Hematopoietic multipotent progenitor cell treated with erythropoietin and hydrocortisone succinate and interleukin-3 and kit ligand, for 6 days (in vitro differentiated cells): ENCODE measurements around the gene MCF2L2.
A peak's percentile ranks its signal among the peaks of the same experiment; 100 is the strongest.
"Not testable (repeated sequence)": the region's sequence is repeated elsewhere in the genome, so short reads cannot be mapped to it uniquely, and the experiment has no call there.

Experiments used
- DNase-seq: peaks from one replicate; pipeline ENCODE4 v3.0.0-alpha.2; 2015

MCF2L2 gene

DNA sequence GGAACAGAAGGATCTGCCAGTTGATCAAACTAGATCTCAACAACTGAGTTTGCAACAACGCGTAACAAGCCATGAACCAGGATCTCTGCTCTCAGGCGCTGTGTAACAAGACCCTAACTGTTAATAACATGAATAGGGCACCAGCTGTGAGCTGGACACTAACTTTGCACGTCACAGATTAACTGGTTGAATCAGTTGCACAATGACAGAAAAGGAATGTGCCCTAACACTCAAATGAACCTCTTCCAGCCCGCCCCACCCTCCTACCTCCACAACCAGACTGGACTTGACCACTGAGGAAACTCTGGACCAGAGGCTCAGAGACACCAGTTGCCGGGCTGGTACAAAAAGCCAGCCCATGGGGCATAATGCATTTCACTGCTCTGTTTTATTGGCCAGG lies 34.3 kb downstream of the MCF2L2 start:
- no peak for DNase-seq

DNA sequence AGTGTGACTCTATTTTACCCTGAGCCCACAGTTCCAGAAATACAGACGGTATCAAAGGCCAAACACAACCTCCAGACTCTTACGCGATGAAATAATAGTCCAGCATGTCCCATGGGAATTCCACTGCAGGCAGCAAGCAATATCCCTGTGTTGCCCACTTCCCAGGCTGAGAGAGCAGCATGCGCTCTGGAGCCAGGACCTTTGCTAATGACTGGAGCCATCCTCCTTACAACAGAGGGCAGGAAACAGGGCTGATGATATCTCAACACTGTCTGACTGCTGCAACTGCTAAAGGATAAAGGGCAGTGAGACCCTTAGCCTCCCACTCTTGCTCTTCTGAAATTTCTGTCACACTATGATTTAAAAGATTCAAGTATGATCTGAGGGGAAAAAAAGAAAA lies 34.8 kb downstream of the MCF2L2 start:
- DNase-seq: no peak

DNA sequence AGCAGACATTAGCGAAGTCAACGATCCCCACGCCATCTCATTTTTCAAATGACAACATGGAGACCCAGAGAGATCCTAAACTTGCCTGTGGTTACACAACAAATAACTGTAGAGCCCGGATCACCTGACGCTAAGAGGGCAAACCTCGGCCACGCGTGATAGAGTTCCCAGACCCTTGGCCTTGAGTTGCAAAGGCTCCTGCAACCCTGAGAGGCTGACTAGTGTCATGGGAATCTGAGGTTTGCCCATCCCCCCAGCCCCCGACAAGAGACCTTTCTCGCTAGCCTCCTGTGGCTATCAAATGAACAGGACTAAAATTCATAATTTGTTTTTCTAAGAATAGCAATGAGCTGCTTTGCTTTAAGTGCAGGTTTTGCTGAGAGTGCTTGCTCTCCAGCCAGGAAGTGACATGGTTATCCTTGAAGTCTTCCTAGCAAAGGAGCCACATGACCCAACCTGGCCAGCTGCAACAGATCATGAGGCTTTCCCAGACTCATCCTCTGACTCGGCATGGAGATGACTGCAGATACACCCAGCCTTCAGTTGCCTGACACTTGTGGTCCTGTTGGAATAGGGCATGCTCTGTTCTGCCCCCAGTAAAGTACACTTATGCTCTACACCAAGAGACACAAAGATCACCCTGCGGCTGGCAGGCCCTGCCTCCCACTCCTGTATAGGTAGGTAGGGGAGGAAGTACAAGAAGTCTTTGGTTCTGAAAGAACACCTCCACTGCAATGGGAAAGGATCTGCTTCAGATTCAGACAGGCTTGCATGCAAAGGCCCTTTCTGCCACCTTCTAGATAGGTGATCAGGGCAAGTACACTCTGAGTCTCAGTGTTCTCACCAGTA lies 36.0 kb downstream of the MCF2L2 start:
- DNase-seq: no peak

DNA sequence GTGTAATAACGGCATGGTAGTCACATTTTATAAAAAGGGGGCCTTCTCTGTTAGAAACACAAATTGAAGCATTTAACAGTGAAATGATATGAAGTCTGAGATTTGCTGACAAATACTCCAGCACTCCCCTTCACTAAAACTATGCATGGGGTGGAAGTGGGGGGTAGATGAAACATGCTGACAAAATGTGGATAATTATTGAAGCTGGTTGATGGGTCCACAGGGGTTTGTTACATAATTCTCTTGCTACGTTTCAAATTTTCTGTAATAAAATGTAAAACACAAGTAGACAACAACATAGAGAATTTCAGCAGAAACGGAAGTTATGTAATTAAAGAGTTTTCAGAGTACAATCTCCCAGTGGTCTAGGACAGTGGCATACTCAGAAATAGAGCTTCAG lies 37.0 kb downstream of the MCF2L2 start:
- no peak for DNase-seq

DNA sequence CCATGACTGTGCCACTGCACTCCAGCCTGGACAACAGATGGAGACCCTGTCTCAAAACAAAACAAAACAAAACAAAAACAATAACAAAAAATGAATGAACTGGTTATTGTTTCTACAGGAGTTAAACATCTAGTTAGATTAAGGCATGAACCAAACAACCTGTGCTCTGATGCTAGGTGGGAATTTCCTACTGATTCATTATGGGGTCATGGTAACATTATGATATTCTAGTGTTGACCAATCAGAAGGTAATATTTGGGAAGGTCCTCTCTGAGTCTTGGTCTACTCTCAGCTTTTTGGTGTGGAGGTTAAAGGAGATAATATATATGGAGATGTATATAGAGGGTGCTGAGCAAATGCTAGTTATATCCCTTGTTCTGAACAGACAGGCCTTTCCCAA lies 37.6 kb downstream of the MCF2L2 start:
- DNase-seq: no peak

DNA sequence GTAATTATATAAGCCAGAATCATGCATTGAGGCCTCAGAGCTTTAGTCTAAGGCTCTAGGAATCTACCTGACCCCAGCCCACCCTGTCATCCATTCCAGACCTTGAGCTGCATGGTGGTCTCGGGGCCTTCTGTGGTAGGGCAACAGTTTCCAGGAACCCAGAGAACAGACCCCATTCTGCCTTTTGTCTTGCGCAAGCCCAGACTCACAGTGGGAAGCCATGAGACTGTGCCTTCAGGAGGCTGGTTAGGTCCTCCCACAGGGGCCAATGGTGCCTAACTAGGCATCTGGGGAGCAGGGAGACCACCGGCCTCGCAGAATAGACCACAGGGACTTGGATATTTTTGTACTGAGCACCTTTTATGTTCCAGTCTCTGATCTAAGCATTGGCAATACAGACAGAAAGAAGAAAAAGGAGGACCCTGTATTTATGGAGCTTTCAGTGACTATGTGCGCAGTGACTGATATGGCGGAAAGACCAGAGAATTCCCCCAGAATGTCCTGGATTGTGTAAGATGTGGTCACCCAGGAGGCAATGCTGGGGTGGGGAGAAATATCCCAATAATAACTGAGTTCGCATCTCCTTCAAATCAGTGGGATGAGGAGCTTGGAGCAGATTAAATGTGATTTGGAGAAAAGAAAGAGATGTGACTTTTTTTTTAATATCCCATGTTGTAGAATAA lies 40.1 kb downstream of the MCF2L2 start:
- no peak for DNase-seq

DNA sequence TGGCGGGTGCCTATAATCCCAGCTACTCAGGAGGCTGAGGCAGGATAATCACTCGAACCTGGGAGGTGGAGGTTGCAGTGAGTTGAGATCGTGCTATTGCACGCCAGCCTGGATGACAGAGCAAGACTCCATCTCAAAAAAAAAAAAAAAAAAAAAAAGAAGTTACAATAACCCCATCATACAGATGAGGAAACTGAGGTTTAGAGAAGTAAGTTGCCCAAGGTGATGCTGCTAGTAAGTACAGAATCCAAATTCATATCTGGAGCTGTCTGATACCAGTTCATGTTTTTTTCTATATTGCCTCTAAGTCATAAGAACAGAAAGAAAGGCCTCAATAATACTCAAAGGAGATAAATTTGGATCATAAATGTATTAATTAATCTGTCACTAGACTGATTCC lies 40.6 kb downstream of the MCF2L2 start:
- DNase-seq: no peak

DNA sequence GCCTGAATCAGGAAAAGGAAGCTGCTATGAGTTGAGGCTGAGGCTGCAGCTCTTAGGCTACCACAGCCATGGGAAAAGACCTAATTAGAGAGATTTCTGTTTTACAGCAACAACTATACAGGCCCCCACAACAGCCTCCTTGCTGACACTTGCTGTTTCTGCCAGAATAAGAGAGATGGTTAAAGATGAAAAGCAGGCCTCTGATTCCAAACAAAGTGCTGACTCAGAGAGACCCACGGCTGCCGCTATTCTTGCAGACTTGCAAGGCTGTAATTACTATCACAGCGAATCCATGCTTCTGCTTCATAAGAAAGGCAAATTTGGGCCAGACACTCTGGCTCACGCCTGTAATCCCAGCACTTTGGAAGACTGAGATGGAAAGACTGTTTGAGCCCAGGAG lies 41.8 kb downstream of the MCF2L2 start:
- DNase-seq: no peak

DNA sequence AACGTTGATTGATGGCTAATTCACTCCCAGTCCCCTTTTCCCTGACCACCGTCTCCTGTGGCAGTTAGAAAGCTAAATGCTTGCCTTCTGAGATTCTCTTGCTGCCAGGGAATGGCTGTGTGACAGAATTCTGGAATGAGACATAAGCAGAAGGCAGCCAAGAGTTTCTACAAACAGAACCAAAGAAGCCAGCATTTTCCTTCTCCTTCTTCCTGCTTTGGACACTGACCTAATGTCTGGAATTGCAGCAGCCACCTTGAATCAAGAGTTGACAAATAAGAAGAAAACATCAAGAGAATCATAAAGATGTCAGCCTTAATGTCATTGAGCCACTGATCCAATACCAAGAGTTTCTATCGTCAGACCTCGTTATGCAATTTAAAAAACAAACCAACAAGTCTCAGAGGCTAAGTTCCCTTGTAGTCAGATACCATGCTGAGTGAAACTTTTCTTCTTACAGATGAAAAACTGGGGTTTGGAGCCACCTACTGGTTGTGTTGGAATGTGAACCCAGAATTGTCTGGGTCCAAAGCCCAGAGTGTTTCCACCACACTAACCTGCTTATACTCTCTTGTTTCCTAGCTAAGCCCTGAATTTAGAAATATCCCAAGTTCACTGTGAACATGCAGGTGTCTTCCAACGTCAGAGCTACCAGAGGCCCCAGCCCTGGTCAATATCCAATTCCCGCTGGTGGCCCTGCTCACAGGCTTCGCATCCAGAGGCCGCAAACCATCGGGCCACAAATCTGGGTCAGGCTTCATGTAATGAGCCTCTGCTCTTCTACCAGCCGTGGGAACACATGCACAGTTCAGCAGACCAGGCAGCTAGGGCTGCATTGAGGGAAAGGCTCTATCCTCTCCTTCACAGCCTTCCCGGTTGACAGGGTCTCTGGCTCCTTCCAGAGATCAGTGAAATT lies 42.5 kb downstream of the MCF2L2 start:
- peak; percentile 93 for DNase-seq

DNA sequence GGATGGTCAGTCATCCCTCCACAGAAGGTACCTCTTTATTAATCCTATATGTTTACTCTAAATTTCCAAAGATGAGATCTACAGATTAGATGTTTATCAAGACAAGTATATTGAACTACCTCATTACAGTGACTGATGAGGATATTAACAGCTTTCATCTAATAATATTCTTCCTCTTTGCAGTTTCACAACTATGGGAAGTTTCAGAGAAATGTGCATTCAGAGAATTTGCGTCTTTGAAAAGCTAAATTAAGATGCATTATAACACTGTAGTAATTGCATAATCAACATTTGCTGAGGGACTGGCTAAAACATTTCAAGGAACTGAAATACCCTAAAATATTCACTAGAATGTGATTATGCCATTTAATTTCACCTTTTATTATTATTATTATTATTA lies 46.7 kb downstream of the MCF2L2 start:
- peak; percentile 52 for DNase-seq

DNA sequence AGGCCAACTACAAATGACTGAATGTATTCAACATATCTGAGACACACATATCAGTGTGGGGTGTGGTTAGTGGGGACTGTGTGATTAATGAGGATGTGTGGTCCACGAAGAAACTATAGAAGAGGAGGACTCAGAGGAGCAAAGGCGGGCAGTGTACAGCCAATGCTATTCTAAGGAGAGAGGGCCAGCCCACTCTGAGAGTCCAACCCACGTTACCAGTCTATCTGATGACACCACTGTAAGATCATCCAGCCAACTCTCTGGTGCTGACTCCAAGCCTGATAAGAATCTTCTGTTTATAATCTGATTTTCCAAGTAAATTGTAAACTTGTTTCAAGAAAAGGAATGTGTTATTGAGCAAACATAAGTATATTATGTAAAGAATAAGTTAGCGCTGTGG lies 47.2 kb downstream of the MCF2L2 start:
- peak; percentile 76 for DNase-seq

DNA sequence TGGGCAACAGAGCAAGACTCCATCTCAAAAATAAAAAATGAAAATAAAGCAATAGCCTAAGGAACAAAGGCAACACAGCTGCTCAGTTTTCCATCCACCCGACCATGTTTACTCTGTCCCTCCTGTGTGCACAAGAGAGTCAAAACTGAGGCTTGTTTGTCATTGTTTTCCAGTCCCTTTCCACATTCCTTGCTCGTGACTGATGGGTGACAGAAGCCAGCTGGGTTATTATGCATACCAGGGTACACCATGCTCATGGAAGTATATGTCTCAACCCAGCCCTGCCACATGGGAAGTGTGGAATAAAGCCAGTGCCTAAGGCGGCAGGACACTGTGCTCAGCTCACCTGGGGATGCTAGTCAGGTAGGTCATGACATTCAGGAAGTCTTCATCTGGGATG lies 49.5 kb downstream of the MCF2L2 start:
- DNase-seq: no peak

DNA sequence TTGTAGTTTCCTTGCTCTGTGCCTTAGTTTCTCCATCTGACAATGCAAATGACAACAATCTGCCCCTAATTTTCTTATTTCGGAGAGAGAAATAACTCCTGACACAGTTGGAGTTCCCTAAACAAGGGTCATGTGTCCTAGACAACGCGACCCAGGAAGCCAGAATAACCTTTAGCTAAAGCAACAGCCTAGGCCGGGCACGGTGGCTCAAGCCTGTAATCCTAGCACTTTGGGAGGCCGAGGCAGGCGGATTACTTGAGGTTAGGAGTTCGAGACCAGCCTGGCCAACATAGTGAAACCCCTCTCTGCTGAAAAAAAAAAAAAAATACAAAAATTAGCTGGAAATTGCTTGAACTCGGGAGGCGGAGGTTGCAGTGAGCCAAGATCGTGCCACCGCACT lies 49.9 kb downstream of the MCF2L2 start:
- no peak for DNase-seq

DNA sequence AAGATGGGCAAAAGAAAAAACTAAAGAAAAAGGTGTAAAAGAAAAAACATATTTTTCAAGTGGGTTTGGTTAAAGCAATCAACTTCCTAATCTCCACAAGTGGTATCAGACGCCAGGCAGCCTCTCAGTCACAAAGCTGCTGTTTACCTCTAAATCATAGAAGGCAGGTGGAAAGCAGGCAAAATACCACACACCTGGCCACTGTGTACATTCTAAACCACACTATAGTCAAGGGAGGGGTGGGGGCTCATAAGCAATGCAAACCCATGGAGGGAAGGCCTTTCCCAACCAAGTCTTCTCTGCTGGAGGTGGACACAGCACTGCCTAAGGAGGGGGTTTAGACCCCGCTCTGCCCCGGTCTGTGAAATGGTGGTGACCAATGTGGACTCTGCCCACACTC lies 50.4 kb downstream of the MCF2L2 start:
- DNase-seq: no peak

DNA sequence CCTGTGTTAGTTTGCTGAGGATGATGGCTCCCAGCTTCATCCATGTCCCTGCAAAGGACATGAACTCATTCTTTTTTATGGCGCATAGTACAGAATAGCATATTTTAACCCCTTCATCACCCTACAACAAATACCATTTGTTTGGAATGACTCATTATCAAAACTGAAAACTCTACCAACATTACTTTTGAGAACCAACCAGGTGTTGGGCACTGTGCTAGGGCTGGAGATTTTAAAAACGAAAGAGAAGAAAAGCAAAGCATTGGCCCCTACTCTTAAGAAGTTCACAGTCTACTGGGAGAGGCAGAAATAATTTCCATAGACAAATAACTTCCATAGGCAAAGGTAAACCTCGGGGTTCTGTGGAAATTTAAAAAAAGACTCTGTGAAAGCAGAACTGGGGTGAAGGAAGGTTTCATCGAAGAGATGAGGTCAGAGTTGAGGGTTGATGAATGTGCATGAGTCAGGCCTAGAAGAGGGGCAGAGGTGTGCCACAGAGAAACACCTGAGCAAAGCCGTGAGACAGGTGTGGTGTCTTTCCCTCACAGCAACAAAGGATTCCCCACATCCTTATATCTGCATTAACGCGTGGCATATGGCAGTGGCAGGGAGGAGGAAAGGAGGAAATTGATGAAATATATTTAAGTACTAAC lies 51.0 kb downstream of the MCF2L2 start:
- no peak for DNase-seq

DNA sequence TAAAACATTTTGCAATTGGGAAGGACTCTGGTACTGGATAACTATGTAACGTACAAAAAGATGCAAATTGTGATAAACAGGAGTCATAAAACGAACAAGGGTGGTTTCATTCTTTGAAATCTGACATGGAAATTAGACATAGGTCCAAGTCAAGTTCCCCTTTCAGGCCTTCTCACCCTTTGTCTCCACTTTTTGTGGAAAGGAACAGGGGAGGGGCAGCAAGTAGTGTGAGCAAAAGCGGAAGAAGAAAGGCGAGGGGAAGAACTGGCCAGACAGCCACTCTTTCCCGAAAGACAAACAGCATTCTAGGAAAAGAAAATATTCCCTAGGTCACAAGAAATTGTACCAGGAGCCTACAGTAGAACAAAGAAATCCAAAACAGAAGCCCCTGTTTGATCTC lies 52.6 kb downstream of the MCF2L2 start:
- peak; percentile 67 for DNase-seq

DNA sequence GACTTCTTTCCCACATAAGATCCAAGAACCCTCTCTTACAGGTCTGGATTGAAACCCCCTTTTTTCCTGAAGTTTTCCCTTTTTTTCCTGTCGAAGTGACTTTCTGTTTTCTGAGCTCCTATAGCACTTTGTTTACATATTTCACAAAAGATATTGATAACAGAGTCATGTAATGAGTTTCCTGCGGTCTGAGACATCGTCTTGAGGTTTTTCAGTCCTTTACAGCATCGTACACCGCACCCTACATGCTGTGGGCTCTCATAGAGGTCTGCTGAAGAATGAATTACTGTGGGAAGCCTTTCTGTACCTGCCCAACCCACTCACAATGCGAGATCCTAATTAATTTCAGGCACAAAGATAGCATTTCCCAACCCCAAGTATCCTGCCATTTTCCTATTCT lies 53.1 kb downstream of the MCF2L2 start:
- no peak for DNase-seq

DNA sequence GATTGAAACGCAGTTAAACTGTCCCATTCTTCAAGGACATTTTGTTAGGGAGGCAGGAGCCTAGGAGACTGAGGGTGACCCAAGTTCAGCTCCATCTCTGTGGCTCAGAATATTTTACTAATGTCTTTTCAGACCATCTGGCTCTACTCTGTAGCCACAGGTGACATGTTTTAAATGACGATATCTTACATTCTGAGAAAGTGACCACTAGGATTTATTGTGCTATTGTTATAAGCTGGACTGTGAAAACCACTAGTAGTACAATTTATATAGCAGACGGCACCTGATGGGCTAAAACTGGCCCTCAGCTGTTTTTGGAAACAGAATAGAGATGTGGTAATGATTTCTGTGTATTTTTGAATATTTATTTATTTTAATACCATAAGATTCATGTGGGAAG lies 55.5 kb downstream of the MCF2L2 start:
- no peak for DNase-seq

DNA sequence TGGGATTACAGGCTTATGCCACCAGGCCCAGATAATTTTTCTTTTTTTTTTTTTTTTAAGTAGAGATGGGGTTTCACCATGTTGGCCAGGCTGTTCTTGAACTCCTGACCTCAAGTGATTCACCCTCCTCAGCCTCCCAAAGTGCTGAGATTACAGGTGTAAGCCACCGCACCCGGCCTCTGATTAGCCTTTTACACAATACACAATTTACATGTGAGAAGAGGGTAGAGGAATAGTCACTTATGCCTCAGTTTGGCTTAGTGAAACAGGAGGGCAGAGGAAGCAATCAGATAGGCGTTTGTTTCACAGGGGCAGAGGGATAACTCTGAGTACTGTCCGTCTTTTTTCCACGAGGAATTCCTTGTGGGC lies 56.8 kb downstream of the MCF2L2 start:
- not testable (repeated sequence) for DNase-seq

DNA sequence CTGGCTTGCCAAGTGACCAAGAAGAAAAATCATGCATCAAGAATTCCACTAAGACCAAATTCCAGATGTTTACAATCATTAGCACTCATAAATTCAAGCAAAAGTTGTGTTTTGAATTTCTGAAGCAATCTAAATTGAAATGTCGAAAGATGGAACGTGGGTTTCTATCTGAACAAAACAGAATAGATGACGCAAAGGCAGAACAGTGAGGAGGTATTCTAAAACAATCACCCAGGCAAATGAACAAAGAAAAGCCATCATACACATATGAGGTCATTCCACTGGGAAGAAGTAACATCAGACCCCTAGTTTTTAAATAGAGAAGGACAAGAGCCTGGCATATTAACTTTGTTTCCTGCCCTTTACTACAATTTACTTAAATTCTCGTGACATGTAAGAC lies 58.0 kb downstream of the MCF2L2 start:
- DNase-seq: no peak

DNA sequence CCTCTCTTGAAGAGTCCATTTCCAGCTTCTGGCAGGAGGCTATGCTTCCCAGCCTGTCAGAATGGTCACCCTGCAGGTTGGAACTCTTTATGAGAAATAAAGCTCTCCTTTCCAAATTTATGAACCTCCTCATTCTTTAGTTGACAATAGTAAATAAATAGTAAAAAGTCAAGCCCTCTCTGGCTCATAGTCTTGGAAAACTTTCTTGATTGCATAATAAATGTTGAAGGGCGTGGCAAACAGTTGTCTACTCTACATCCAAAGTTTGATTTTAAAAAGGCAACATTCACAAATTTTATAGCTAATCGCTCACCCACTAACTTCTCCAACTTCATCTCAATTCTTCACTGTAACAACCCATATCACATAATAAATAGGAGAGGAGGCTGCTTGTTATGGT lies 58.8 kb downstream of the MCF2L2 start:
- no peak for DNase-seq

DNA sequence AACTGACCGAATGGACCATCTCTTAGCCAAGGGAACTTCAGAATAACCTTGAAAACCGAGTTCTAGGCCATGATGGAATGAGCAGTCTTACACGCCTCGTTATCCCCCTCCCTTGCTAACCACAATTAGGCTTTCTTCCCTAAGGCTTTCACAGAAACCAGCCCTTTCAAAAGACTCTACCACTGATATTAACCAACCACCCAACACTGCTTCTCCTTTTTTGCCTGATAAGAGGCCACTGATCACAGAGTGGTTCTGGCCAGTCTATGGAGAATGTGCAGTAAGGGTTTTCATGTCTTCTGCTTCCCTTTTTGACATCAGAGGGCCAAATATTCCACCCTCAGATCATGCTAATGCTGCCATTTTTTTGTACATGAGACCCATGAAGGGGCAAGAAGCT lies 59.3 kb downstream of the MCF2L2 start:
- DNase-seq: peak; percentile 96

DNA sequence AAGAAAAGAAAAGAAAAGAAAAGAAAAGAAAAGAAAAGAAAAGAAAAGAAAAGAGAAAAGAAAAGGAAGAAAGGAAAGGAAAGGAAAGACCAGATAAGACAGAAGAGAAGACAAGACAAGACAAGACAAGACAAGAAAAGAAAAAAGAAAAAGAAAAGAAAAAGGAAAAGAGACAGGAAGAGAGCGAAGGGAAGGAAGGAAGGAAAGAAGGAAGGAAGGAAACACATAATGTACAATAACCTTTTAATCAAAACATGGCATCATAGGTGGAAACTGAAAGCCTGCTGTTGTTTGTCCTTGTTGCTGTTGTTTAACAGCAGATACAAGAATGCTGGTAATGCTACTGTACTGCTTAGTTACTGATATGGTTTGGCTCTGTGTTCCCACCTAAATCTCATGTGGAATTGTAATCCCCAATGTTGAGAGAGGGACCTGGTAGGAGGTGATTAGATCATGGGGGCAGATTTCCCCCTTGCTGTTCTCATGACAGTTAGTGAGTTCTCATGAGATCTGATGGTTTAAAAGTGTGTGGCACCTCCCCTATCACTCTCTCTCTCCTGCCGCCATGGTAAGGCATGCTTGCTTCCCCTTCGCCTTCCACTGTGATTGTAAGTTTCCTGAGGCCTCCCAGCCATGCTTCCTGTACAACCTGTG lies 67.3 kb downstream of the MCF2L2 start:
- DNase-seq: peak; percentile 86
